HepG2 (cell line): ENCODE results near the gene SGK1. TPM values are rescaled to one million over a fixed set of nuclear protein-coding genes. Genes with fewer than 3 reads are reported as not detected.

Experiments used
- BRF2 ChIP-seq: sonication (generic); formaldehyde crosslinking; IDR thresholded peaks from 2 replicates; pipeline ENCODE4 v1.8.1; 2022; ENCODE audit warnings: mild to moderate bottlenecking, missing genetic modification reagents
- GPN1 ChIP-seq: sonication (generic); formaldehyde crosslinking; IDR thresholded peaks from 2 replicates; pipeline ENCODE4 v1.5.1; 2020; ENCODE audit warnings: missing genetic modification reagents, borderline replicate concordance
- LBX2 ChIP-seq: sonication (generic); formaldehyde crosslinking; IDR thresholded peaks from 2 replicates; pipeline ENCODE4 v1.5.0; 2020; ENCODE audit warnings: missing genetic modification reagents, mild to moderate bottlenecking, borderline replicate concordance
- MTF2 ChIP-seq: sonication (generic); formaldehyde crosslinking; IDR thresholded peaks from 2 replicates; pipeline ENCODE4 v1.5.0; 2020; ENCODE audit warnings: missing genetic modification reagents, borderline replicate concordance
- RARA ChIP-seq: IDR thresholded peaks from 2 replicates; pipeline ENCODE4 v1.6.1; 2016; ENCODE audit warnings: missing genetic modification reagents, missing compliant biosample characterization
- TFE3 ChIP-seq: IDR thresholded peaks from 2 replicates; pipeline ENCODE4 v1.6.1; 2016
- THAP9 ChIP-seq: sonication (generic); formaldehyde crosslinking; IDR thresholded peaks from 2 replicates; pipeline ENCODE4; 2020; ENCODE audit warnings: missing genetic modification reagents, mild to moderate bottlenecking, borderline replicate concordance
- THYN1 ChIP-seq: sonication (generic); formaldehyde crosslinking; IDR thresholded peaks from 2 replicates; pipeline ENCODE4 v1.8.1; 2023; ENCODE audit warnings: low read depth, mild to moderate bottlenecking, moderate library complexity, missing genetic modification reagents, borderline replicate concordance
- ZNF225 ChIP-seq: sonication (generic); formaldehyde crosslinking; IDR thresholded peaks from 2 replicates; pipeline ENCODE4 v1.4.0; 2020; ENCODE audit warnings: mild to moderate bottlenecking, missing genetic modification reagents
- ZNF292 ChIP-seq: sonication (generic); formaldehyde crosslinking; IDR thresholded peaks from 2 replicates; pipeline ENCODE4 v1.8.1; 2022; ENCODE audit warnings: mild to moderate bottlenecking, low read depth, missing genetic modification reagents, borderline replicate concordance
- ZNF362 ChIP-seq: sonication (generic); formaldehyde crosslinking; IDR thresholded peaks from 2 replicates; pipeline ENCODE4 v1.4.0; 2020; ENCODE audit warnings: missing genetic modification reagents, mild to moderate bottlenecking, borderline replicate concordance
- ZNF44 ChIP-seq: sonication (generic); formaldehyde crosslinking; IDR thresholded peaks from 2 replicates; pipeline ENCODE4 v1.5.1; 2020; ENCODE audit warnings: mild to moderate bottlenecking, missing genetic modification reagents
- ZNF501 ChIP-seq: sonication (generic); formaldehyde crosslinking; IDR thresholded peaks from 2 replicates; pipeline ENCODE4 v1.5.1; 2020; ENCODE audit warnings: mild to moderate bottlenecking, moderate library complexity, missing genetic modification reagents
- ZNF660 ChIP-seq: sonication (generic); formaldehyde crosslinking; IDR thresholded peaks from 2 replicates; pipeline ENCODE4 v1.5.1; 2020; ENCODE audit warnings: mild to moderate bottlenecking, low read depth, missing genetic modification reagents, borderline replicate concordance
- ZNF776 ChIP-seq: sonication (generic); formaldehyde crosslinking; IDR thresholded peaks from 2 replicates; pipeline ENCODE4 v1.4.0; 2020; ENCODE audit warnings: mild to moderate bottlenecking, missing genetic modification reagents
- ZNF841 ChIP-seq: sonication (generic); formaldehyde crosslinking; IDR thresholded peaks from 2 replicates; pipeline ENCODE4 v1.8.1; 2023; ENCODE audit warnings: missing genetic modification reagents, borderline replicate concordance
- polyA plus RNA-seq, 8 experiments: library from polyadenylated mRNA; depleted of rRNA in 3 of 8; stranded (reverse) in 7 of 8; unstranded in 1 of 8; fragments of >200 nt; fragmentation: Illumina TruSeq in 4 of 8; extraction: Trizol in 4 of 8; gene quantifications; 2 replicates each; pipeline versions ENCODE4 v1.2.1 to v1.2.3, GENCODE V29; 2011 to 2016; ENCODE audit warnings: low read depth in 4 of 8, missing spikeins in 1 of 8, mixed read lengths in 1 of 8; ENCODE audit not compliant: insufficient read depth in 1 of 8
- total RNA-seq, 5 experiments: library from RNA; depleted of rRNA; stranded (reverse); fragments of >200 nt; fragmentation: Illumina TruSeq; extraction: Trizol; gene quantifications; 2 replicates each; pipeline ENCODE4 v1.2.3, GENCODE V29; 2016; ENCODE audit warnings: low read depth in 1 of 5

SGK1 gene
- total and polyA plus RNA-seq, 2 of the 13 experiments (the other 11 are each of a cell fraction or from before 2014, with no cell fraction given) = 56.1 to 56.2 TPM

- TF ChIP-seq ZNF362 (CRISPR knock-in tag) (no peak), THAP9 (CRISPR knock-in tag) (no peak), ZNF44 (CRISPR knock-in tag) (peak; percentile 79), LBX2 (CRISPR knock-in tag) (0 out of 2 replicates have a peak, but pooled peaks have one; percentile 39), MTF2 (CRISPR knock-in tag) (peak; percentile 86; the same call in 1 of the 2 replicates), ZNF501 (CRISPR knock-in tag) (no peak), TFE3 (CRISPR knock-in tag) (no peak), ZNF776 (no peak), RARA (0 out of 2 replicates have a peak, but pooled peaks have one; percentile 11), THYN1 (no peak), BRF2 (CRISPR knock-in tag) (no peak; the same call in 1 of the 2 replicates), ZNF841 (CRISPR knock-in tag) (no peak), ZNF292 (no peak), ZNF225 (no peak), GPN1 (peak; percentile 16; the same call in 1 of the 2 replicates), ZNF660 (no peak)
These were observed 142.2 kb downstream of the SGK1 start (continued) for GRCh38 chr6:134175532-134176263.
